Gastrocnemius medialis (tissue), 4 donors: Measurements from ENCODE around the gene CR1.

Experiments
- POLR2A ChIP-seq, 2 donors: fragments of 450-650 bp; IDR thresholded peaks; one replicate each; pipeline ENCODE4 v1.6.1; 2017; ENCODE audit warnings: antibody characterized with exemption in 2 of 2, mild to moderate bottlenecking in 2 of 2, moderate library complexity in 2 of 2
- TF ChIP-seq, protein P1 (sequence below), 5 experiments: fragments of 450-650 bp in 3 of 5; fragments of 200-600 bp in 2 of 5; sonication (generic) in 2 of 5; IDR thresholded peaks in 4 of 5; conservative IDR thresholded peaks in 1 of 5; 1 replicate in 4 of 5; 2 replicates in 1 of 5; pipeline ENCODE4 v1.5.1; 2016 to 2019; ENCODE audit warnings: antibody characterized with exemption in 5 of 5, mild to moderate bottlenecking in 3 of 5, moderate library complexity in 3 of 5

DNA sequence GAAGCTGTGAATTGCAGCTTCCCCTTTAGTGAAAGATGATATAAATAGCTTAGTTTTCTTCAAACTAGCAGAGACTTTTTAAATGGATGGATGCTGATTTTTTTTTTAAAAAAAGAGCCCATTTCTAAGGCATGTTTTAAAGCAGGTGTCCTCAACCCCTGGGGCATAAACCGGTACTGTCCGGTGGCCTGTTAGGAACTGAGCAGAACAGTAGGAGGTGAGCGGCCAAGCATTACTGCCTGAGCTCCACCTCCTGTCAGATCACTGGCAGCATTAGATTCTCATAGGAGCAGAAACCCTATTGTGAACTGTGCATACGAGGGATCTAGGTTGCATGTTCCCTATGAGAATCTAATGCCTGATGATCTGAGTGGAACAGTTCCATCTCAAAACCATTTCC is 180.2 kb downstream of the CR1 start:
- TF ChIP-seq, protein P1, sequence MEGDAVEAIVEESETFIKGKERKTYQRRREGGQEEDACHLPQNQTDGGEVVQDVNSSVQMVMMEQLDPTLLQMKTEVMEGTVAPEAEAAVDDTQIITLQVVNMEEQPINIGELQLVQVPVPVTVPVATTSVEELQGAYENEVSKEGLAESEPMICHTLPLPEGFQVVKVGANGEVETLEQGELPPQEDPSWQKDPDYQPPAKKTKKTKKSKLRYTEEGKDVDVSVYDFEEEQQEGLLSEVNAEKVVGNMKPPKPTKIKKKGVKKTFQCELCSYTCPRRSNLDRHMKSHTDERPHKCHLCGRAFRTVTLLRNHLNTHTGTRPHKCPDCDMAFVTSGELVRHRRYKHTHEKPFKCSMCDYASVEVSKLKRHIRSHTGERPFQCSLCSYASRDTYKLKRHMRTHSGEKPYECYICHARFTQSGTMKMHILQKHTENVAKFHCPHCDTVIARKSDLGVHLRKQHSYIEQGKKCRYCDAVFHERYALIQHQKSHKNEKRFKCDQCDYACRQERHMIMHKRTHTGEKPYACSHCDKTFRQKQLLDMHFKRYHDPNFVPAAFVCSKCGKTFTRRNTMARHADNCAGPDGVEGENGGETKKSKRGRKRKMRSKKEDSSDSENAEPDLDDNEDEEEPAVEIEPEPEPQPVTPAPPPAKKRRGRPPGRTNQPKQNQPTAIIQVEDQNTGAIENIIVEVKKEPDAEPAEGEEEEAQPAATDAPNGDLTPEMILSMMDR (IDR thresholded peaks at IDR 0.05 in 4 of 5, conservative IDR thresholded peaks at IDR 0.05 in 1 of 5), result no peak
- no peak for TF ChIP-seq POLR2A (IDR thresholded peaks at IDR 0.05)
